SH-SY5Y (cell line): ENCODE results near the gene XRCC5.

Source experiments
- GATA2 ChIP-seq: IDR thresholded peaks from 2 replicates; pipeline ENCODE4 v1.6.1; 2011; ENCODE audit warnings: mild to moderate bottlenecking, low read depth, low read length
- GATA3 ChIP-seq: IDR thresholded peaks from 2 replicates; pipeline ENCODE4 v1.6.1; 2011; ENCODE audit warnings: low read depth, mild to moderate bottlenecking, low read length, moderate library complexity

XRCC5 gene

DNA sequence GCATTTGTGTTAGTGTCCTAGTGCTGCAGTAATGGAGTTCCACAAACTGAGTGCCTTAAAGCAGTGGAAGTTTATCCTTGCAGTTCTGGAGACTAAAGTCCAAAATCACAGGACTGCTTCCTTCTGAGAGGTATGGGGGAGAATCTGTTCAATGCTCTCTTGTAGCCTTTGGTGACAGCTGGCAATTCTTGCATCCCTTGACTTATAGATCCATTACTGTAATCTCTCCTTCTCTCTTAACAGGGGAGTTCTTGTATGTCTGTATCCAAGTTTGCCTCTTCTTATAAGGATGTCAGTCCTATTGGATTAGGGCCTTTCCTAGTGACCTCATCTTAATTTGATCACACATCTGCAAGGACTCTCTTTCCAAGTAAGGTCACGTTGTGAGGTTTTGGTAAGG is 69.9 kb downstream of the XRCC5 start:
- TF ChIP-seq GATA3 (no peak), GATA2 (no peak)

DNA sequence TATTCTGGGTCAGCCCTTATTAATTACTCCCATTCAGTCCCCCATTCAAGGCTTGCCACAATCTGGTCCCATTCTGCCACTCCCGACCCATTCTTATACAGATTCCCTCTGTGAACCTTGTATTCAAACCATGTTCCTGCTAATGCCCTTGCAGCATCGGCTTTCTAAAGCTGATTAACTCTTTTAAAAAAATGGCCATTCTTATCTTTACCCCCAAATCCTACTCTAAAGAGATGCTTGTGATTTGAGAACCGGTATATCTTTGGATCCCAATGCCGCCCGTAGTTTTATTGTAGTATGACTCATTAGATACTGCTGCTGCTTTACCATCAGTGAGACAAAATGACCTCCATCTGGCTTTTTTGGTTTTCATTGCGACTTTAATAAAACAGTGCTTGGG is 72.2 kb downstream of the XRCC5 start:
- TF ChIP-seq GATA2 (no peak), GATA3 (no peak)

DNA sequence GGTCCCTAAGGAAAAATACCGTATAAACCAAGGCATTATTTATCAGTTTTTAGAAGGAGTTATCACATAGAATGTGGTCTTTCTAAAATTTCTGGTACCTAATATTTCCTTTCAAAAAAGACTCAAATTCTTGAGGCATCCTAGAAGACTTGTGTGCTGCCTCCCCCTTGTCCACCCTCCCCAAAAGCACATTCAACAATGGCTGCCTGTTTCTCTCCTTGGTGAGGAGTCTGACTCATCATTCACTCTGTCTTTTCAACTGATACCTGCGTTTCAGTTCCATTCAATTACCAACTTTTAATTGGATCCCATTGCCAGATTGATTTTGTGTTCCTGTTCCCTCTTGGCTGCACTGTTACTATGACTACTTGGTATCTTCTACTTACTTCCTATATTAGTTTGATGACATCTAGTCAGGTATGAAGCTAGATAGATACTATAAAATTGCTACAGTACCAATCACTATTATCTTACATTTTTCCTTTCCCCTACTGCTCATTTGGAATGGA is 72.9 kb downstream of the XRCC5 start:
- no peak for TF ChIP-seq GATA3
- TF ChIP-seq GATA2, result no peak

GRCh38 chr2:216183462-216183861 is 74.3 kb downstream of the XRCC5 start:
- TF ChIP-seq GATA2, result no peak
- TF ChIP-seq GATA3, result no peak

DNA sequence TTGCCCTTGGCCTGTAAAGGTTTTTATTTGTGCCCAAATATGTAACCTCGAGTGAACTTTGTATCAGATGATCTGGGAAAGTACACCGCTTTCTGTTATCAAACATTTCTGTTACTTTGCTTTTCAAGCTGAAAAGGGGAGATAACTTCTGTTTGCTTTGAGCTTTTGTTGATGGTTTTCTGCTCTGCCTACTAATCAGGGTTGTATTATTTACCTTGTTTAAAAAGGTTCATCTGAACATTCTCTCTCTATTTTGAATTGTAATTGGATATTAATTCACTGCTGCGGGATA is 79.4 kb downstream of the XRCC5 start:
- TF ChIP-seq GATA2 (no peak), GATA3 (no peak)

DNA sequence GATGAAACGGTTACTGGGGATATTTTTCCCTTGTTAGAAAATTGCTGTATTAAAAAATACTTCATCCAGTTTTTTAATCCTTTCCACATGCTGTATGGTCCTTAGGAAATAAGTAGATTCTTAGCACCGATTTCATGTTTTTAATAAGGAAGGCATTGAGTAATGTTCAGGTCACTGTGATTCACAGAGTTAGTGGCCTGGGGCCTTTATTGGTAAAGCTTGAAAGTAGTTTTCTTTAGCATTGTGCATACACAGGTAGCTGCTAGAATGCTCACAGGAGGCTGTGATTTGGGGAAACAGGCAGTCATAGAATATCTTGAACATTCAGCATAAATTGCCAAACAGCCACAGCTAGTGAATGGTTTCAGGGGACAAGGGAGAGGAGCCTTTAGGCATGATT is 79.8 kb downstream of the XRCC5 start:
- no peak for TF ChIP-seq GATA3
- TF ChIP-seq GATA2, result no peak

GRCh38 chr2:216189410-216189809 is 80.3 kb downstream of the XRCC5 start:
- TF ChIP-seq GATA3 (no peak), GATA2 (no peak)

- TF ChIP-seq GATA2 (no peak), GATA3 (no peak)
Observed at GRCh38 chr2:216192181-216192580, 83.0 kb downstream of the XRCC5 start.

DNA sequence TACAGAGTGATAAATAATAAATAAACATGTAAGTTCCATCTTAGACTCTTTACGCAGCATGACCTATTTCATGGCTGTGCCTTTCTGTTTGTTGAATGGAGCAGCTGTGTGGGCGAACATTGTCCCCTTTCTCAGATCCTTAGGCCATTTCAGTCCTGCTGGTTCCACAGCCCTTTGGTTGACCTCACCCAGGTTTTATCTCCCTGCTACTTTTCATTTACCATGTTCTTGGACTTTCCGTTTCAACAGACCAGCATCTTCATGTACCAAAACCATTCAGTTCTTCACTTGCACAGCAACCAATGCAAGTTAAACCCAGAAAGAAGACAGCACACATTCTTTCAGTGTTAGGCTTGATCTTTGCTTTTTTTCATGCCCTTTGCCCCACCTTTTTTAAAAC is 83.8 kb downstream of the XRCC5 start:
- TF ChIP-seq GATA2 (no peak), GATA3 (no peak)

- TF ChIP-seq GATA2 (no peak), GATA3 (no peak)
Observed at GRCh38 chr2:216194013-216194412, 84.9 kb downstream of the XRCC5 start.

DNA sequence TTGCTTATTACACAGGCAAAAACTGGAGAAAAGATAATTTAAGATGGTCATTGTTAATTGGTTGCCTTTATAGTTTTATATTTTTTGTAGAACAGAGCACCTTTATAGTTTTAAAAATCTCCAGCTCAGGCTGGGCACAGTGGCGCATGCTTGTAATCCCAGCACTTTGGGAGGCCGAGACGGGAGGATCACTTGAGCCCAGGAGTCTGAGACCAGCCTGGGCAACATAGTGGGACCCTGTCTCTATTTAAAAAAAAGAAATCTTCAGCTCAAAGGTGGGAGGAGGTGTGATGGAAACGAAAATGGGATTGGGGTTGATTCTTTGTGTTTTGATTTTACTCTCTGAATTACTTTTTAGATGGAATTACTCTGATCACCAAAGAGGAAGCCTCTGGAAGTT is 85.4 kb downstream of the XRCC5 start:
- no peak for TF ChIP-seq GATA2
- TF ChIP-seq GATA3, result no peak

- no peak for TF ChIP-seq GATA2
- no peak for TF ChIP-seq GATA3
Observed at GRCh38 chr2:216195565-216196029, 86.4 kb downstream of the XRCC5 start.

DNA sequence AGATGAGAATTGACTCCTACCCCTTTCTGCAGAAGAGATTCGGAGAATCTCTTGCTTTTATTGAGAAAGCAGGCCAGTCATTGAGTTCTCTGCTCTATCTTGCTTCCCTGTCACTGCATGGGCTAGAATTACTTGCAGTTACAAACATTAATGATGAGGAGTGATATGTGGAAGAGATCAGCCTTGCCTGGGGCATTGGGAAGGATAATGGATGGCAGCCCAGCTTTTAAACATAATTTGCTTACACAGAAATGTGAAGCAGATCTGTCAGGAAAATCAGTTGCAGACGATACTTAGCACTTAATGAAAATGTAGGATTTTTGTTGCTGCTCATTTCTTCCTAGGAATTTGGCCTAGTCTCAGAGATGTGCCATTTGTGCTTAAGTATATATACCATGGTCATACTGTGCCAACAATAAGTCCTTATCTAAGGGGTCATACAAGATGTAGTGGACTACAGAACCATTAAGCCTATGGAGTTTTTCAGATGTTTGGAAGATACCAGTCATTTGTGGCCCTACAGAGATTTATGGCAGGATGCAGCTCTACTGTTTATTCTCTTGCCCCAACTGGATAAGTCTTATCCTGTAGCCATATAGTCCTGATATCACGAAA is 92.7 kb downstream of the XRCC5 start:
- TF ChIP-seq GATA3, result peak; percentile 84
- peak; percentile 84 for TF ChIP-seq GATA2

GRCh38 chr2:216202626-216203250 is 93.6 kb downstream of the XRCC5 start:
- TF ChIP-seq GATA2 (no peak), GATA3 (no peak)

- TF ChIP-seq GATA3, result no peak
- no peak for TF ChIP-seq GATA2
Observed at GRCh38 chr2:216205486-216205885, 96.3 kb downstream of the XRCC5 start.
